ENCODE data around the gene TTLL9. TPM values are rescaled to one million over a fixed set of nuclear protein-coding genes. Genes with fewer than 3 reads are reported as not detected.

TTLL9 gene
- polyA plus RNA-seq, 1 of the 3 experiments (the other 2 are of a cell fraction): 0.23 TPM

DNA sequence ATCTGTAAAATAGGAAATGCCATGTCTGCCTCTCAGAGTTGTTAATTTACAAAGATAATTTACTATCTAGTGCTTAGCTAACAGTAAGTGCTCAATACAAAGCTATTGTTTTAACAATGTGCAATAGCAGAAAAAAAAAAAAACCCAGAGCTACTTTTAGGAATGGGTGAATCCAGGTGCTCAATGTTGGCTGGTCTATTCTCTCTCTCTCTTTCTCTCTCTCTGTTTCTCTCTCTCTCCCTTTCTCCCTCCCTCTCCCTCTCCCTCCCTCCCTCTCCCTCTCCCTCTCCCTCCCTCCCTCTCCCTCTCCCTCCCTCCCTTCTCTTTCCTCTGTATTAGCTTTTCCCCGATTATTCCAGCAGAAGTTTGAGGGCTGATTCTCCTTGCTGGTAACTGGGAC is 67.4 kb downstream of the TTLL9 start:
- ChIA-PET POLR2A (no interaction called here), CTCF (interaction anchor here (0.6 to 1.7 kb wide), 7 partner anchors 9 to 181 kb away, joined by 3 to 7 read pairs (median 3); partner anchors contain the start of gene PDRG1)
- Histone ChIP-seq H3K4me1 (ENCODE audit: control insufficient read depth in 1 of 2, insufficient read depth in 2 of 2, low read depth in 1 of 2, low read length in 1 of 2) (no peaks in the 10 kb centered on the region), H3K27ac (ENCODE audit: low read depth in 2 of 2, low read length in 1 of 2) (no peak overlapping the region), H2AFZ (ENCODE audit: low read depth) (no peak overlapping the region), H3K27me3 (ENCODE audit: insufficient read depth) (no peaks in the 10 kb centered on the region), H3K4me2 (no peak overlapping the region), H3K79me2 (ENCODE audit: insufficient read depth) (no peaks in the 10 kb centered on the region), H3K9ac (no peak overlapping the region), H3F3A (replicated peaks; ENCODE audit: insufficient read depth) (no peaks in the 10 kb centered on the region), H3K4me3 (ENCODE audit: low read depth in 2 of 2, low read length in 1 of 2) (no peak overlapping the region), H3K9me3 (no peaks in the 10 kb centered on the region), H4K20me1 (ENCODE audit: insufficient read depth) (no peaks in the 10 kb centered on the region), H3K9me2 (no peaks in the 10 kb centered on the region), H3K36me3 (replicated peaks in 1 of 2; ENCODE audit: control insufficient read depth in 1 of 2, insufficient read depth in 2 of 2, low read length in 1 of 2) (no peaks in the 10 kb centered on the region)
- WGBS (ENCODE audit: low lambda C conversion rate): 30% methylated on average over 1 of the region's 1 CpG
- no peak for DNase-seq
- TF ChIP-seq TEAD4 (IDR thresholded peaks at IDR 0.05; ENCODE audit: borderline replicate concordance, insufficient read depth): no peak
- no peak for TF ChIP-seq RCOR1 (IDR thresholded peaks at IDR 0.05; ENCODE audit: low read length)
- no peak for TF ChIP-seq EP300 (IDR thresholded peaks at IDR 0.05; ENCODE audit: borderline replicate concordance in 1 of 2, low read depth in 1 of 2, low read length in 1 of 2)
- no peak for TF ChIP-seq NFIC (IDR thresholded peaks at IDR 0.05; ENCODE audit: borderline replicate concordance)
- TF ChIP-seq RFX5 (IDR thresholded peaks at IDR 0.05; ENCODE audit: low read length): no peak
- TF ChIP-seq, protein P1, sequence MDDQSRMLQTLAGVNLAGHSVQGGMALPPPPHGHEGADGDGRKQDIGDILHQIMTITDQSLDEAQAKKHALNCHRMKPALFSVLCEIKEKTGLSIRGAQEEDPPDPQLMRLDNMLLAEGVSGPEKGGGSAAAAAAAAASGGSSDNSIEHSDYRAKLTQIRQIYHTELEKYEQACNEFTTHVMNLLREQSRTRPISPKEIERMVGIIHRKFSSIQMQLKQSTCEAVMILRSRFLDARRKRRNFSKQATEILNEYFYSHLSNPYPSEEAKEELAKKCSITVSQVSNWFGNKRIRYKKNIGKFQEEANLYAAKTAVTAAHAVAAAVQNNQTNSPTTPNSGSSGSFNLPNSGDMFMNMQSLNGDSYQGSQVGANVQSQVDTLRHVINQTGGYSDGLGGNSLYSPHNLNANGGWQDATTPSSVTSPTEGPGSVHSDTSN (IDR thresholded peaks at IDR 0.05): no peak
- TF ChIP-seq, protein P2, sequence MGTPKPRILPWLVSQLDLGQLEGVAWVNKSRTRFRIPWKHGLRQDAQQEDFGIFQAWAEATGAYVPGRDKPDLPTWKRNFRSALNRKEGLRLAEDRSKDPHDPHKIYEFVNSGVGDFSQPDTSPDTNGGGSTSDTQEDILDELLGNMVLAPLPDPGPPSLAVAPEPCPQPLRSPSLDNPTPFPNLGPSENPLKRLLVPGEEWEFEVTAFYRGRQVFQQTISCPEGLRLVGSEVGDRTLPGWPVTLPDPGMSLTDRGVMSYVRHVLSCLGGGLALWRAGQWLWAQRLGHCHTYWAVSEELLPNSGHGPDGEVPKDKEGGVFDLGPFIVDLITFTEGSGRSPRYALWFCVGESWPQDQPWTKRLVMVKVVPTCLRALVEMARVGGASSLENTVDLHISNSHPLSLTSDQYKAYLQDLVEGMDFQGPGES (IDR thresholded peaks at IDR 0.05; ENCODE audit: low read depth, low read length): no peak
- no peak for TF ChIP-seq CHD2 (IDR thresholded peaks at IDR 0.05; ENCODE audit: low read length, partially characterized antibody)
- TF ChIP-seq YY1 (IDR thresholded peaks at IDR 0.05; ENCODE audit: low read depth): no peak
- TF ChIP-seq GATA2 (CRISPR knock-in tag; IDR thresholded peaks at IDR 0.05): no peak
- no peak for TF ChIP-seq RXRA (IDR thresholded peaks at IDR 0.05; ENCODE audit: borderline replicate concordance, low read depth)
- TF ChIP-seq, protein P3, sequence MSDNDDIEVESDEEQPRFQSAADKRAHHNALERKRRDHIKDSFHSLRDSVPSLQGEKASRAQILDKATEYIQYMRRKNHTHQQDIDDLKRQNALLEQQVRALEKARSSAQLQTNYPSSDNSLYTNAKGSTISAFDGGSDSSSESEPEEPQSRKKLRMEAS (IDR thresholded peaks at IDR 0.05; ENCODE audit: low read depth): no peak

DNA sequence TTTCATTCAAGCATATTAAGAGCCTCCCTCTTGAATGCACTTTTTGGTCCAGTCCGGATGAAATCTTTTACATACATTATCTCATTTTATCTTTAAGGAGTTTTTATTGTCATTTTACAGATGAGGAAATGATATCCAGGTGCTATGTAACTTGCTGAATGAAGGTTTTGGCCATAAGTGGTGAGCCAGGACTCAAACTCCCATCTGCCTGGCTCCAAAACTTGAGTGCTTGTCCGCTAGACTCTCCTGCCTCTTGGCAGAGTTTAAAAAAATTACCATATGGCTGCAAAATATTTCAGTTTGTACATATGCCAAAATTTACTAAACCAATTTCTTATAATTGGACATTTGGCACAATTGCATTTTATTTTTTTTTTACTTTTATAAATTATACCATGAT is 69.2 kb downstream of the TTLL9 start:
- Histone ChIP-seq H3F3A (replicated peaks; ENCODE audit: insufficient read depth) (no peaks in the 10 kb centered on the region), H4K20me1 (ENCODE audit: insufficient read depth) (no peaks in the 10 kb centered on the region), H3K27ac (ENCODE audit: low read depth in 2 of 2, low read length in 1 of 2) (no peak overlapping the region), H3K4me1 (ENCODE audit: control insufficient read depth in 1 of 2, insufficient read depth in 2 of 2, low read depth in 1 of 2, low read length in 1 of 2) (no peaks in the 10 kb centered on the region), H3K9me2 (no peaks in the 10 kb centered on the region), H3K9me3 (no peaks in the 10 kb centered on the region), H3K4me2 (no peak overlapping the region), H3K27me3 (ENCODE audit: insufficient read depth) (no peaks in the 10 kb centered on the region), H3K9ac (no peak overlapping the region), H2AFZ (ENCODE audit: low read depth) (no peak overlapping the region), H3K79me2 (ENCODE audit: insufficient read depth) (no peaks in the 10 kb centered on the region), H3K36me3 (replicated peaks in 1 of 2; ENCODE audit: control insufficient read depth in 1 of 2, insufficient read depth in 2 of 2, low read length in 1 of 2) (peaks cover 0 to 4% of the 10 kb centered on the region in 2 experiments), H3K4me3 (ENCODE audit: low read depth in 2 of 2, low read length in 1 of 2) (no peak overlapping the region)
- CTCF ChIA-PET: interaction anchor here (1.0 to 1.4 kb wide), 3 partner anchors 12 to 116 kb away, joined by 3 read pairs; partner anchors contain the start of gene PDRG1
- POLR2A ChIA-PET: no interaction called here
- no peak for DNase-seq
- TF ChIP-seq, protein P4, sequence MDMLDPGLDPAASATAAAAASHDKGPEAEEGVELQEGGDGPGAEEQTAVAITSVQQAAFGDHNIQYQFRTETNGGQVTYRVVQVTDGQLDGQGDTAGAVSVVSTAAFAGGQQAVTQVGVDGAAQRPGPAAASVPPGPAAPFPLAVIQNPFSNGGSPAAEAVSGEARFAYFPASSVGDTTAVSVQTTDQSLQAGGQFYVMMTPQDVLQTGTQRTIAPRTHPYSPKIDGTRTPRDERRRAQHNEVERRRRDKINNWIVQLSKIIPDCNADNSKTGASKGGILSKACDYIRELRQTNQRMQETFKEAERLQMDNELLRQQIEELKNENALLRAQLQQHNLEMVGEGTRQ (IDR thresholded peaks at IDR 0.05; ENCODE audit: borderline replicate concordance, low read depth, low read length): no peak
- 85% methylated on average over 2 of the region's 2 CpGs for WGBS (ENCODE audit: low lambda C conversion rate)

All from SK-N-SH (cell line).